Raji (cell line): ENCODE results near the gene HHATL.

Experiments used
- POLR2A ChIP-seq: IDR thresholded peaks from 2 replicates; pipeline ENCODE4 v1.6.1; 2011; ENCODE audit warnings: low read depth, low read length, control low read depth; ENCODE audit not compliant: insufficient read depth

Gene HHATL, protein sequence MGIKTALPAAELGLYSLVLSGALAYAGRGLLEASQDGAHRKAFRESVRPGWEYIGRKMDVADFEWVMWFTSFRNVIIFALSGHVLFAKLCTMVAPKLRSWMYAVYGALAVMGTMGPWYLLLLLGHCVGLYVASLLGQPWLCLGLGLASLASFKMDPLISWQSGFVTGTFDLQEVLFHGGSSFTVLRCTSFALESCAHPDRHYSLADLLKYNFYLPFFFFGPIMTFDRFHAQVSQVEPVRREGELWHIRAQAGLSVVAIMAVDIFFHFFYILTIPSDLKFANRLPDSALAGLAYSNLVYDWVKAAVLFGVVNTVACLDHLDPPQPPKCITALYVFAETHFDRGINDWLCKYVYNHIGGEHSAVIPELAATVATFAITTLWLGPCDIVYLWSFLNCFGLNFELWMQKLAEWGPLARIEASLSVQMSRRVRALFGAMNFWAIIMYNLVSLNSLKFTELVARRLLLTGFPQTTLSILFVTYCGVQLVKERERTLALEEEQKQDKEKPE

GRCh38 chr3:42702066-42702951 is at the start of gene HHATL:
TSS of gene HHATL (minus strand) at chr3:42702798. CDS start at chr3:42700826, 1,972 bp downstream.
- TF ChIP-seq POLR2A, result no peak

DNA sequence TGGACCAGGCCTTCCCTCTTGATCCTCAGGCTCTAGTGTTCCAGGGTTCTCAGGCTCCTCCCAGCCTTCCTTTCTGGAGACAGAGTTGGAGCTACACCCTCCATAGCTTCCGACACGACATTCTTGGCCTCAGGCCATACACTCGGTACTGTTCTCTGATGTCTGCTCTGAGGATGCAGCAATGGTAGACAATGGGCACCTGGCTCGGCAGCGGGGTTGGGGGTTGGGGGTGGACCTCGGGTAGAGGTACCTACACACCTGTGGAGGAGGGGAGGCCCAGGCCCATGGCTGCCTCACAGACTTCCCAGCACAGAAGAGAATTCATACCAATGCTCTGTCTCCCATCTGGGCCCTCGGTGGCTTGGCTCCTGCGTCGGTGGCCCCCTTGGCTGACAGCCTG is 49.0 kb upstream of the HHATL start:
- no peak for TF ChIP-seq POLR2A

DNA sequence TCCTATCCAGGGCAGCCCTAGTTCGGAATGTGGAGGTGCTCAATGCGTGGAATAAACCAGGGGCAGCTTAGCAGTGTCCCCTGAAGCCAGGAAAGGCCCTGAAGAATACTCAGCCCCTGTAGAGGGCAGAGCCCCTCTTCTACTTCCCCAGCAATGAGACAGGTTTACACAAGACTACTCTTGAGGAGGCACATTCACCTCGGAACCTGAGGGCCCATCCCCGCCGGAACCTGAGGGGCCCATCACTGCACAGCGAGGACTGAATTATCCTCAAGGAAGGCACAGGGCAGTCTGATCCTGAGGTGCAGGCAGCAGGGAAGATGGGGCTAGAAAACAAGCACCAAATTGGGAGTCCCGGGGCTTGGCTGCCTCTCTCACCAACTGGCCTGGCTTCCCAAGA is 48.2 kb upstream of the HHATL start:
- no peak for TF ChIP-seq POLR2A

DNA sequence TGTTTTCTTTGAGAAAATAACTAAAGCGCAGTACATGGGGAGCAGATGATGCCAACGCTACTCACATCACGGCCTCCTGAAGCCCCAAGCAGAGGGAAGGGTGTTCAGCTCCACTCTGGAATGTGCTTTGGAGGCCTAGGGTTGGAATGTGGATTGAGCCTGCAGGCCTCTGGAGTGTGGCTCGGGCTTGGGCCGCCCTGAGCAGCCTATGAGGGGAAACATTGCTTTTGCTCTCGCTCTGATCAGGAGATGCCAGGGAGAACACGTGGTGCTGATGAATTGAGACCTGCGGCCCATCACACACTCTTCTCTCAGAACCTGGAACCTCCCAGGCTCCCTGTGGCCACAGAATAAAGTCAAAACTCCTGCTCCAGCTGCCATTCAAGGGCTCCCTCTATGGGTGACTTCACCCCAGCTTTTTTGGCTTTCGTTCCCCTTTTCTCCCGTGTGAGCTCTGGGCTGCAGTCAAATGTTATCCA is 47.2 kb upstream of the HHATL start:
- no peak for TF ChIP-seq POLR2A

GRCh38 chr3:42749025-42749752 is 46.6 kb upstream of the HHATL start:
- TF ChIP-seq POLR2A, result no peak

- no peak for TF ChIP-seq POLR2A
Measured at GRCh38 chr3:42747581-42747980, 45.0 kb upstream of the HHATL start.

DNA sequence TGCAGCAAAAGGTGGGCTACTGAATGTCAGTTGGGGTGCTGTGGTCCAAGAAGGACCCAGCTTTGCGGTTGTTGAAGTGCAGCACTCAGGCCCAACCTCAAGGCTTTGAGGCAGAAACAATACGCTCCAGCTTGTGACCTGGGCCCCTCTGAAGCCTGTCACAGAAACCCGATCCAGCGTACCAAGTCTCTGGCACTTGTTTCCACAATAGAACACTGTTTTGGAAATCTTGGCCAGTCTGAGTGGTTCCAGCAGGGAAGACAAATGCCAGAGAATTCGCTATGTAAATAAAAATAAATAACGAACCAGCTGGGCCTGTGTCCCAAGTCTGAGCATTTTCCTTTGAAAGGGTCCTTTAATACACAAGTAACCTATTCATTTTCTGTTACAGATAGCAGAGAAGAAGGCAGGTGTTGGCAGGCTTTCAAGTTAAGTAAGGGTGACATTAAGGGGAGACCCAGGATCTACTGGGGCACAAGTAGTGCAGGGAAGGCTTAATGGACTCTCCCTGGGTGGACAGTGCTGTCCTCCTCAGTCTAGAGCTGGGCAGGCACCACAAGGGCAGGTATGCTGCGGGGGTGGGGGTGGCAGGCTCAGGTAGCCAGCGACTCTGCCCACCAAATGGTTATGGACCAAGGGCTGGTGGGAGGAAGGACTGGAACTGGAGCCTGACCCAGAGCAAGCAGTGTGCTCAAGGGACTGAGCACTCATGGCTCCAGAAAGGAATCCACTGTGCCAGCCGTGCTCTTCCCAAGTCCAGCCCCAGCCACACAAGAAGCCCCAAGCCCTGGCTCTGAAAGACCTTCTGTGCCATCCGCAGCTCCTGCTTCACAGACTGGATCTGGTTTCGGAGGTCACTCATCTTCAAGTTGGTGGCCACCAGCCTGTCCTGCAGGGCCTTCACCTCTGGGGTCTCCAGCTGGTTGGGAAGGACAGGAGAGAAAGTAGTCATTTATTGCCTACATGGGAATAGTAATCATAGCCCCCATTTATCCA is 44.2 kb upstream of the HHATL start:
- no peak for TF ChIP-seq POLR2A

- no peak for TF ChIP-seq POLR2A
Measured at GRCh38 chr3:42745776-42746454, 43.3 kb upstream of the HHATL start.

DNA sequence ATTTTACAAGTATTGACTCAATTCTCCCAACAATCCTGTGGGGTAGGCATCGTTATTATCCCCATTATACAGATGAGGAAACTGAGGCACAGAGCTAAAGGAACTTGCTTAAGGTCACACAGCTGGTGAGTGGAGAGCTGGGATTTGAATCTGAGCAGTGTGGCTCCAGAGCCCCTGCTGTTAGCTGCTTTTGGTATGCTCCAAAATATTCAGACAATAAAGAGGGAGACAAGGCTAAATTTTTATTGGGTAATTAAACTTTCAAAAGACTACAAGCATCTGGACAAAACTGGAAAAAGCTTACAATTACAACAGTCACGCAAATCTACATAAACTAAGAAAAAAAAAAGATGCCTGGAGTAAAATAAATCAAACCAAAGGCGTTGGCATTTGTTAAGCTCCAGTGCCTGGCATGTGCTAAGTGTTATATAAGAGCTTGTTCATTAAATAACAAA is 42.7 kb upstream of the HHATL start:
- TF ChIP-seq POLR2A, result no peak

DNA sequence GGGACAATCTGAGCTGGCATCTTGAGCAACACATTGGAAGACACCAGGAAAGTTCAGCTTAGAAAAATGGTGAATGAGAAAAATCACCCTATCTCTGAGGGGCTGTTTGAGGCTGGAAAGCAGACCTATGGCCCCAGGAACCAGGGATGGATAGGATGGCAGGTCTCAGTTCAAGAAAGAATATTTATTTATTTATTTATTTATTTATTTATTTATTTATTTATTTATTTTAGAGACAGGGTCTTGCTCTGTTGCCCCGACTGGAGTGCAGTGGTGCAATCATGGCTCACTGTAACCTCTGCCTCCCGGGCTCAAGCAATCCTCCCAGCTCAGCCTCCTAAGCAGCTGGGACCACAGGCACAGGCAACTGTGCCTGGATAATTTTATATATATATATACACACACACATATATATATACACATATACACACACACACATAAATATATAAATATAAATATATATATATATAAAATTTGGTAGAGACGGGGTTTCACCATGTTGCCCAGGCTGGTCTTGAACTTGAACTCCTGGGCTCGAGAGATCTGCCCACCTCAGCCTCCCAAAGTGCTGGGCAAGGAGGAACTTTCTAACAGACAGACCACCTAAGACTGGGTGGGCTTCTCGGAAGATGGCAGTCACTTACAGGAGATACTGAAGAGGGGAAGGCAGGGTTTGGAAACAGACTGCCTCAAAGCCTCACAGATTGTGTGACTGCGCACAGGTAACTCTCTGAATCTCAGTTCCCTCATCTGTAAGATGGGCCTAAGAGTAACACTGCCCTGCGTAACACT is 40.8 kb upstream of the HHATL start:
- TF ChIP-seq POLR2A, result no peak

DNA sequence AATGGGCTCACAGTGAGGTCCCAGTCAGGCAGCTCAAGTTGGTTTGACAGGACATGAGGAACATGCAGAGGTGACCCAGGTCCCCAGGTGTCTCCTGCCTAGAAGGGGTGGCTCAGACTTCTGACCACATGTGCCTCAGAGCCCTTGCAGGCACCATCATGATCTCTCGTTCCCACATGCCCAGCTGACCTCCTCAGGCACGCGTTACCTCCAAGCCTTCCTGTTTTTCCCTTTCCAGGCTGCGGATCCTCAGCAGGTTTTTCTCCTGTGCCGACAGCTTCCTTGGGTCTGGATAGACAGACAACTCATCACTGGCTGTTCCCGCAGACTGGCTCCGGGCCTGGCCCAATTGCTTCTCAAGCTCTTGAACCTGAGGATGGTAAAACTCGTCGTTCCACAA is 40.1 kb upstream of the HHATL start:
- no peak for TF ChIP-seq POLR2A

- no peak for TF ChIP-seq POLR2A
Measured at GRCh38 chr3:42742259-42742658, 39.7 kb upstream of the HHATL start.
